SK-N-SH (cell line): ENCODE measurements around the gene LAIR2.

Experiments used
- NFIC ChIP-seq: IDR thresholded peaks from 2 replicates; pipeline ENCODE4 v1.4.0; 2012; ENCODE audit warnings: borderline replicate concordance
- POLR2AphosphoS5 ChIP-seq: IDR thresholded peaks from 2 replicates; pipeline ENCODE4 v1.6.1; 2012; ENCODE audit warnings: low read depth, low read length
- REST ChIP-seq: IDR thresholded peaks from 2 replicates; pipeline ENCODE4 v1.6.1; 2012; ENCODE audit warnings: mild to moderate bottlenecking, low read depth, low read length, moderate library complexity

GRCh38 chr19:54548806-54549205, 46.2 kb downstream of the LAIR2 start:
- no peak for TF ChIP-seq NFIC
- TF ChIP-seq REST, result no peak
- no peak for TF ChIP-seq POLR2AphosphoS5
